IMR-90 (cell line): Measurements from ENCODE around the gene PITPNB.

Experiments used
- CEBPB ChIP-seq: IDR thresholded peaks from 2 replicates; pipeline ENCODE4 v1.6.1; 2012; ENCODE audit warnings: low read depth, low read length, improper control_type of control experiment
- CHD1 ChIP-seq: IDR thresholded peaks from 2 replicates; pipeline ENCODE4 v1.6.1; 2012; ENCODE audit warnings: low read depth, low read length, improper control_type of control experiment
- FOS ChIP-seq: fragments of 150-350 bp; IDR thresholded peaks from 2 replicates; pipeline ENCODE4 v1.6.1; 2016; ENCODE audit warnings: low read depth, low read length
- MAFK ChIP-seq: IDR thresholded peaks from 2 replicates; pipeline ENCODE4 v1.6.1; 2012; ENCODE audit warnings: low read depth, low read length, improper control_type of control experiment
- MXI1 ChIP-seq: IDR thresholded peaks from 2 replicates; pipeline ENCODE4 v1.6.1; 2012; ENCODE audit warnings: low read depth, mild to moderate bottlenecking, low read length, moderate library complexity, borderline replicate concordance
- NFE2L2 ChIP-seq: fragments of 150-350 bp; IDR thresholded peaks from 2 replicates; pipeline ENCODE4 v1.6.1; 2016; ENCODE audit warnings: low read depth, mild to moderate bottlenecking, low read length
- POLR2A ChIP-seq: IDR thresholded peaks from 2 replicates; pipeline ENCODE4 v1.6.1; 2012; ENCODE audit warnings: mild to moderate bottlenecking, low read depth, low read length
- RAD21 ChIP-seq: IDR thresholded peaks from 2 replicates; pipeline ENCODE4 v1.6.1; 2012; ENCODE audit warnings: low read length, improper control_type of control experiment
- TF ChIP-seq, protein P1 (sequence below): conservative IDR thresholded peaks from 2 replicates; pipeline ENCODE4 v1.5.1; 2012; ENCODE audit warnings: mild to moderate bottlenecking, low read depth, low read length, improper control_type of control experiment
- TF ChIP-seq, protein P2 (sequence below): fragments of 150-350 bp; IDR thresholded peaks from 2 replicates; pipeline ENCODE4 v1.6.1; 2017; ENCODE audit warnings: mild to moderate bottlenecking, antibody characterized with exemption, low read length, low read depth

DNA sequence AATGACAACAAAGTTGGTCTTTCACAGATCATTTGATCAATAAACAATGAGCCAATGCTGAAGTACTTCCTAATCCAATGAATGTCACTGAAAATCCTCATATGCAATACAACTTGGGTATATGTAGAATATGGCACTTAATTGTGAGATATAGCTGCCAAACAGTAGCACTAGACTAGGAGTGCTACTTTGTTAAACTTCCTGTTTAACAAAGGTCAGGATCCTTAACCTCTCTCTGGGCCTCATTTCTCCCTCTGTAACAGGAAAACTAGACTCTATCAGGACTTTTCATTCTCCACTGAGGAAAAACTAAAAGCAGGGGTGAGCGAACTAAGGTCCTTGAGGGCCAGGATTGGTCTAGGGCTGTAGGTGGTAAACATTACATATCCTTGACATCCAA lies 56.1 kb downstream of the PITPNB start:
- TF ChIP-seq, protein P1, sequence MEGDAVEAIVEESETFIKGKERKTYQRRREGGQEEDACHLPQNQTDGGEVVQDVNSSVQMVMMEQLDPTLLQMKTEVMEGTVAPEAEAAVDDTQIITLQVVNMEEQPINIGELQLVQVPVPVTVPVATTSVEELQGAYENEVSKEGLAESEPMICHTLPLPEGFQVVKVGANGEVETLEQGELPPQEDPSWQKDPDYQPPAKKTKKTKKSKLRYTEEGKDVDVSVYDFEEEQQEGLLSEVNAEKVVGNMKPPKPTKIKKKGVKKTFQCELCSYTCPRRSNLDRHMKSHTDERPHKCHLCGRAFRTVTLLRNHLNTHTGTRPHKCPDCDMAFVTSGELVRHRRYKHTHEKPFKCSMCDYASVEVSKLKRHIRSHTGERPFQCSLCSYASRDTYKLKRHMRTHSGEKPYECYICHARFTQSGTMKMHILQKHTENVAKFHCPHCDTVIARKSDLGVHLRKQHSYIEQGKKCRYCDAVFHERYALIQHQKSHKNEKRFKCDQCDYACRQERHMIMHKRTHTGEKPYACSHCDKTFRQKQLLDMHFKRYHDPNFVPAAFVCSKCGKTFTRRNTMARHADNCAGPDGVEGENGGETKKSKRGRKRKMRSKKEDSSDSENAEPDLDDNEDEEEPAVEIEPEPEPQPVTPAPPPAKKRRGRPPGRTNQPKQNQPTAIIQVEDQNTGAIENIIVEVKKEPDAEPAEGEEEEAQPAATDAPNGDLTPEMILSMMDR, result no peak
- TF ChIP-seq RAD21, result no peak
- no peak for TF ChIP-seq POLR2A
- TF ChIP-seq, protein P2, sequence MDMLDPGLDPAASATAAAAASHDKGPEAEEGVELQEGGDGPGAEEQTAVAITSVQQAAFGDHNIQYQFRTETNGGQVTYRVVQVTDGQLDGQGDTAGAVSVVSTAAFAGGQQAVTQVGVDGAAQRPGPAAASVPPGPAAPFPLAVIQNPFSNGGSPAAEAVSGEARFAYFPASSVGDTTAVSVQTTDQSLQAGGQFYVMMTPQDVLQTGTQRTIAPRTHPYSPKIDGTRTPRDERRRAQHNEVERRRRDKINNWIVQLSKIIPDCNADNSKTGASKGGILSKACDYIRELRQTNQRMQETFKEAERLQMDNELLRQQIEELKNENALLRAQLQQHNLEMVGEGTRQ, result no peak
- no peak for TF ChIP-seq CHD1
- TF ChIP-seq NFE2L2, result no peak
- no peak for TF ChIP-seq MAFK
- no peak for TF ChIP-seq FOS
- TF ChIP-seq MXI1, result no peak
- TF ChIP-seq CEBPB, result no peak
